ENCODE measurements around the gene TWIST2. TPM values are rescaled to one million over a fixed set of nuclear protein-coding genes. Genes with fewer than 3 reads are reported as not detected.

The TWIST2 gene
- total RNA-seq, 2 experiments from 2014 or later = not detected

DNA sequence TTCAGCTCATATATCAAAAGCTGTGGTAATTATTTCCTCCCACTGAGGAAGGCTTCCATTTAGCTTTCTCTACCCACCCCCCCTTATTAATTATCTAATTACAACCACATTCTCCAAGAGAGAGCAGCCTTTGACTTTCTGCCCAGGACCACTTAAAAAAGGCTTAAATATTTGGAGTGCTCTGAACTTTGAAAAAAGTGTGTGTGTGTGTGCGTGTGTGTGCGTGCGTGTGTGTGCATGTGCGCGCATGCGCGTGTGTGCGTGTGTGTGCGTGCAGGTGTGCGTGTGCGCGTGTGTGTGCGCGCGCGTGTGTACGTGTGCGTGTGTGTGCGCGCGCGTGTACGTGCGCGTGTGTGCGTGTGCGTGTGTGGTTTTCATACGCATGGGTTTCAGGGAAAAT lies 57.8 kb downstream of the TWIST2 start:
- H3K27ac ChIP-seq (ENCODE audit: low read depth in 1 of 2, low read length in 2 of 2) = no peak overlapping the region
- POLR2A ChIA-PET = no interaction called here
- no peaks in the 10 kb centered on the region for H3K36me3 Mint-ChIP-seq (ENCODE audit: low read depth)
- ATAC-seq (ENCODE audit: poor library complexity) (no peak), DNase-seq (no peak)
- intact Hi-C loops (cut with DNase I, micrococcal nuclease) = no loop called here
- no peaks in the 10 kb centered on the region for H3K27me3 ChIP-seq (ENCODE audit: control insufficient read depth in 1 of 2, insufficient read depth in 2 of 2, low read length in 2 of 2)
- TF ChIP-seq, protein P1, sequence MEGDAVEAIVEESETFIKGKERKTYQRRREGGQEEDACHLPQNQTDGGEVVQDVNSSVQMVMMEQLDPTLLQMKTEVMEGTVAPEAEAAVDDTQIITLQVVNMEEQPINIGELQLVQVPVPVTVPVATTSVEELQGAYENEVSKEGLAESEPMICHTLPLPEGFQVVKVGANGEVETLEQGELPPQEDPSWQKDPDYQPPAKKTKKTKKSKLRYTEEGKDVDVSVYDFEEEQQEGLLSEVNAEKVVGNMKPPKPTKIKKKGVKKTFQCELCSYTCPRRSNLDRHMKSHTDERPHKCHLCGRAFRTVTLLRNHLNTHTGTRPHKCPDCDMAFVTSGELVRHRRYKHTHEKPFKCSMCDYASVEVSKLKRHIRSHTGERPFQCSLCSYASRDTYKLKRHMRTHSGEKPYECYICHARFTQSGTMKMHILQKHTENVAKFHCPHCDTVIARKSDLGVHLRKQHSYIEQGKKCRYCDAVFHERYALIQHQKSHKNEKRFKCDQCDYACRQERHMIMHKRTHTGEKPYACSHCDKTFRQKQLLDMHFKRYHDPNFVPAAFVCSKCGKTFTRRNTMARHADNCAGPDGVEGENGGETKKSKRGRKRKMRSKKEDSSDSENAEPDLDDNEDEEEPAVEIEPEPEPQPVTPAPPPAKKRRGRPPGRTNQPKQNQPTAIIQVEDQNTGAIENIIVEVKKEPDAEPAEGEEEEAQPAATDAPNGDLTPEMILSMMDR (IDR thresholded peaks at IDR 0.05) = no peak
- H3K4me1 ChIP-seq (ENCODE audit: insufficient read depth, low read length) = no peaks in the 10 kb centered on the region
- H3K4me1 Mint-ChIP-seq (ENCODE audit: low read depth) = no peaks in the 10 kb centered on the region
- H3K27me3 Mint-ChIP-seq = peaks cover 5% of the 10 kb centered on the region
- H3K27ac Mint-ChIP-seq = no peak overlapping the region
- H3K4me3 ChIP-seq (ENCODE audit: low read length) = no peak overlapping the region
- H3K9me3 Mint-ChIP-seq = no peaks in the 10 kb centered on the region
- H3K4me3 Mint-ChIP-seq = no peak overlapping the region
- CTCF ChIA-PET = no interaction called here
- peaks cover 0 to 27% of the 10 kb centered on the region in 2 experiments for H3K9me3 ChIP-seq (ENCODE audit: control insufficient read depth in 1 of 2, insufficient read depth in 1 of 2, low read length in 2 of 2)
- no peaks in the 10 kb centered on the region for H3K36me3 ChIP-seq (ENCODE audit: insufficient read depth, low read length)

DNA sequence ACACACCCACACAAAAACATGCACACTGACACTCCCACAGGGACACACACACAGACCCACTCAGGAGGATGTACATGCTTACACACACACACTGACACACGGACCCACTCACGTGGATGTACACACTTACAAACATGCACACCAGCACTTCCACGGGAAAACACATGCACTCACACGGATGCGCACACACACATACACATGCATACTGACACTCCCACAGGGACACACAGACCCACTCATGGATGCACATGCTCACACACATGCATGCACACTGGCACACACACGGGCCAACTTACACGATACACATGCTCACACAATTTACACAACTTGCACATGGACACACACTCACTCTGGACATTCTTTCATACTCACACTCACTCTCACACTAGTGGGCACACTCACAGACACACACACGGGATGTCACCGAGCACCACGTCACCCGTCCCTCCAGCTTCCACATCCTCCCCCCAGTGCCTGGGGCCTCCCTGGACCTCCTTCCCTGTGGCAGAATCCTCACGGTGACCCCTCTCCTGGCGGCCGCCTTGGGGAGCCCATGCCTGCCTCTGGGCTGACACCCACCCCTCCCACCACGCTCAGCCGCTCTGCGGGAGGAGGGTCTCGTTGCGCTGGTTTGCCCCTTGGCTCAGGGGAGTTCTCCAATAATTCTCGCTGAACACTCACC lies 58.5 kb downstream of the TWIST2 start:
- Mint-ChIP-seq H3K4me3 (no peak overlapping the region), H3K27me3 (peaks cover 5% of the 10 kb centered on the region), H3K36me3 (ENCODE audit: low read depth) (no peaks in the 10 kb centered on the region), H3K4me1 (ENCODE audit: low read depth) (no peaks in the 10 kb centered on the region), H3K9me3 (no peaks in the 10 kb centered on the region), H3K27ac (no peak overlapping the region)
- ChIA-PET CTCF (no interaction called here), POLR2A (no interaction called here)
- ATAC-seq (ENCODE audit: poor library complexity) (no peak), DNase-seq (no peak)
- Histone ChIP-seq H3K4me1 (ENCODE audit: insufficient read depth, low read length) (no peaks in the 10 kb centered on the region), H3K36me3 (ENCODE audit: insufficient read depth, low read length) (no peaks in the 10 kb centered on the region), H3K9me3 (ENCODE audit: control insufficient read depth in 1 of 2, insufficient read depth in 1 of 2, low read length in 2 of 2) (peaks cover 0 to 30% of the 10 kb centered on the region in 2 experiments), H3K4me3 (ENCODE audit: low read length) (no peak overlapping the region), H3K27ac (ENCODE audit: low read depth in 1 of 2, low read length in 2 of 2) (no peak overlapping the region), H3K27me3 (ENCODE audit: control insufficient read depth in 1 of 2, insufficient read depth in 2 of 2, low read length in 2 of 2) (no peaks in the 10 kb centered on the region)
- TF ChIP-seq, protein P1 (IDR thresholded peaks at IDR 0.05) = no peak
- intact Hi-C loops (cut with DNase I, micrococcal nuclease) = no loop called here

DNA sequence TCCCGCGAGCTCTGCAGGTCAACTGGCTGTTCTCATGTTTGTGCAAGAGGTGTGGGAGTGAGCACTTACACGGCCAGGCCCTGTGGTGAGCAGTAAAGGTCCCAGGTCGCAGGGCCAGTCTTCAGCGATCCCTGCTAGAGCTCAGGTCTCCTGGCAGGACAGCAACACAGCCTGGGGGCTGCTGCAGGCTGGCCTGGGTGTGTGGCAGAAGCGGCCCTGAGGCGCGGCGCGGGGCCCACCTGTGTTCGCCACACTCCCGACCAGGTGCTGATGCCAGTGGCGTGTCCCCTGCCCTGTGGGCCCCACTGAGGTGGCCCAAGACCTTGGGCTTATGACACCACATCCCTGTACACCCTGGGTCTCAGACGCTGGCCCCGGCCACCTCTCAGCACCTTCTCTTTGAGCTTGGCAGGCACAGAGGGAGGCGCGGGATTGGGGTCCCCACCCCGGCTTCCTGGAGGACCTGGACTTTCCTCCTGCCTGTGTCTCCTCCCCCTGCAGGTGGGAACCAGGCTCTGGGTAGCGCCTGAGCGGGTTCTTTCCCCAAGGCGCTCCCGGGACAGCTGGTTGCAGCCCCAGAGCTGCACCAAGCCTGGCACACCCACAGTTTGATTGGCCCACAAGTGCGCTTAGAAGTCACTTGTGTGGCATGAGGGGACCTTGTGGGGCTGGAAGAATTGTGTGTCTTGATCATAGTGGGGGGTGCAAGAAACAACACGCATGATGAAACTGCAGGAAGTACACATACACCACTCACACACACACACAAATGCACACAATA lies 59.2 kb downstream of the TWIST2 start:
- H3K36me3 ChIP-seq (ENCODE audit: insufficient read depth, low read length) = no peaks in the 10 kb centered on the region
- H3K4me1 ChIP-seq (ENCODE audit: insufficient read depth, low read length) = no peaks in the 10 kb centered on the region
- H3K4me3 Mint-ChIP-seq = no peak overlapping the region
- peaks cover 0 to 31% of the 10 kb centered on the region in 2 experiments for H3K9me3 ChIP-seq (ENCODE audit: control insufficient read depth in 1 of 2, insufficient read depth in 1 of 2, low read length in 2 of 2)
- TF ChIP-seq, protein P1 (IDR thresholded peaks at IDR 0.05) = no peak
- ATAC-seq (ENCODE audit: poor library complexity) (no peak), DNase-seq (no peak)
- H3K27me3 Mint-ChIP-seq = peaks cover 5% of the 10 kb centered on the region
- H3K27ac Mint-ChIP-seq = no peak overlapping the region
- CTCF ChIA-PET = no interaction called here
- H3K4me3 ChIP-seq (ENCODE audit: low read length) = no peak overlapping the region
- H3K4me1 Mint-ChIP-seq (ENCODE audit: low read depth) = no peaks in the 10 kb centered on the region
- intact Hi-C loops (cut with DNase I, micrococcal nuclease) = no loop called here
- H3K27ac ChIP-seq (ENCODE audit: low read depth in 1 of 2, low read length in 2 of 2) = no peak overlapping the region
- POLR2A ChIA-PET = no interaction called here
- H3K27me3 ChIP-seq (ENCODE audit: control insufficient read depth in 1 of 2, insufficient read depth in 2 of 2, low read length in 2 of 2) = no peaks in the 10 kb centered on the region
- H3K9me3 Mint-ChIP-seq = no peaks in the 10 kb centered on the region
- H3K36me3 Mint-ChIP-seq (ENCODE audit: low read depth) = no peaks in the 10 kb centered on the region
